ENCODE data around the gene POMC.
"Not testable (repeated sequence)": the region's sequence is repeated elsewhere in the genome, so short reads cannot be mapped to it uniquely, and the experiment has no call there.

POMC gene

GRCh38 chr2:25176138-25176537, 7.8 kb upstream of the POMC start:
- DNase-seq: no peak

- no peak for DNase-seq
These were observed 5.9 kb upstream of the POMC start for GRCh38 chr2:25174192-25174861.

- no peak for DNase-seq
These were observed 5.3 kb upstream of the POMC start for GRCh38 chr2:25173719-25174118.

GRCh38 chr2:25170888-25171287, 2.5 kb upstream of the POMC start:
- no peak for DNase-seq

- no peak for DNase-seq
These were observed 692 bp upstream of the POMC start for GRCh38 chr2:25169073-25169470.

GRCh38 chr2:25165992-25166875, 2.1 kb downstream of the POMC start:
- DNase-seq: no peak

- no peak for DNase-seq
These were observed 3.8 kb downstream of the POMC start for GRCh38 chr2:25164561-25164960.

- not testable (repeated sequence) for DNase-seq
These were observed 6.3 kb downstream of the POMC start for GRCh38 chr2:25162061-25162460.

- no peak for DNase-seq
These were observed 7.2 kb downstream of the POMC start for GRCh38 chr2:25161055-25161781.

- DNase-seq: no peak
These were observed 8.0 kb downstream of the POMC start for GRCh38 chr2:25160376-25160775.

- no peak for DNase-seq
These were observed 8.4 kb downstream of the POMC start for GRCh38 chr2:25159949-25160348.

GRCh38 chr2:25158096-25158852, 10.1 kb downstream of the POMC start:
- DNase-seq: no peak

GRCh38 chr2:25155401-25155800, 13.0 kb downstream of the POMC start:
- DNase-seq: no peak

- no peak for DNase-seq
These were observed 16.7 kb downstream of the POMC start for GRCh38 chr2:25151718-25152117.

GRCh38 chr2:25150993-25151392, 17.4 kb downstream of the POMC start:
- not testable (repeated sequence) for DNase-seq

GRCh38 chr2:25149646-25150045, 18.7 kb downstream of the POMC start:
- DNase-seq: no peak

- no peak for DNase-seq
These were observed 21.5 kb downstream of the POMC start for GRCh38 chr2:25146896-25147295.

GRCh38 chr2:25145803-25146202, 22.6 kb downstream of the POMC start:
- no peak for DNase-seq

- no peak for DNase-seq
These were observed 27.3 kb downstream of the POMC start for GRCh38 chr2:25141120-25141519.

- DNase-seq: not testable (repeated sequence)
These were observed 27.8 kb downstream of the POMC start for GRCh38 chr2:25140535-25140934.

GRCh38 chr2:25132693-25133092, 35.7 kb downstream of the POMC start:
- DNase-seq: no peak

GRCh38 chr2:25132299-25132635, 36.1 kb downstream of the POMC start:
- DNase-seq: no peak
